Hepatic stellate cell (primary cell): ENCODE measurements around the gene GLTPD2.
"Not testable (repeated sequence)": the region's sequence is repeated elsewhere in the genome, so short reads cannot be mapped to it uniquely, and the experiment has no call there.

ENCODE experiments used
- DNase-seq: peaks from one replicate; pipeline ENCODE4 v3.0.0; 2011; ENCODE audit warnings: low spot score

GLTPD2 gene

DNA sequence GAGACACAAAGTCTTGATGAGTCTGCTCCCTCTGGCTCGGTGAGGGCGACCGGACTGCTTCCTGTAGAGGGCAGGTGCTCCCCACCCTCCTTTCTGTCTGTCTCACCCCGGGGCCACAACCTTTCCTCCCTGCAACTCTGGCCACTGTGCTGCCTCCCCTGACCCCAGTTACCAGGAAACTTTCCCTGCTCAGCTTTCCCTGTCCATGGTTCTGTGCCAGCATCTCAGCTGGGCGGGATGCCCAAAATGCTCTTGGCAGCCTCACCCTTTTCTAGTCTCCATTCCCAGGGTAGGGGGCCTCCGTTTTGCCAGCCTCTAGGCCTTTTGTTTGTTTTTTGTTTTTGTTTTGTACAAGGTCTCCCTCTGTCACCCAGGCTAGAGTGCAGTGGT, 19.6 kb downstream of the GLTPD2 start:
- no peak for DNase-seq

DNA sequence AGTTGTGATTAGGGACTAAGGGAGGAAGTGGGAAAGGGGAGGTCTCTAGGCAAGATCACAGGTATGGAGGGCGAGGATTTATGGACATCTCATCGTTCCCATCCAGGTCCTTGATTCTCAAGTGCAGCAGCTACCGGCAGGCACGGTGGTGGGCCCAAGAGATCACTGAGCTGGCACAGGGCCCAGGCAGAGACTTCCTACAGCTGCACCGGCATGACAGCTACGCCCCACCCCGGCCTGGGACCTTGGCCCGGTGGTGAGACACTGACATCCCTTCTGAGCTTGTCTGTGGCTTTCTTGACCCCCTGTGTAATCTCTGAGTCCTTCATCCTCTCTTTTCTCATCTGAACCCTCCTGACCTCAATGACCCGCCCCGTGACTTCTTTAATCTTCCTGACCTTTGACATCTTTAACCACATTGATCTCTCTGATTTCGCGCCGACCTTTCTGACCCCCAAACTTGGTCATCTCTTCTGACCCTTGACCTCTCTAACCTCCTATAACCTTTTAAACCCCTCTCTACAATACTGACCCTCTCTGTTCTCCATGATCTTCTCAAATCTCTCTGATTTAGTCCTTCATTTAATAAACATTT, 22.0 kb downstream of the GLTPD2 start:
- no peak for DNase-seq

GRCh38 chr17:4811471-4811870, 22.7 kb downstream of the GLTPD2 start:
- no peak for DNase-seq

- DNase-seq = no peak
Observed at GRCh38 chr17:4812690-4813089, 23.9 kb downstream of the GLTPD2 start.

GRCh38 chr17:4815043-4815675, 26.4 kb downstream of the GLTPD2 start:
- no peak for DNase-seq

- DNase-seq = no peak
Observed at GRCh38 chr17:4816826-4817225, 28.1 kb downstream of the GLTPD2 start.

DNA sequence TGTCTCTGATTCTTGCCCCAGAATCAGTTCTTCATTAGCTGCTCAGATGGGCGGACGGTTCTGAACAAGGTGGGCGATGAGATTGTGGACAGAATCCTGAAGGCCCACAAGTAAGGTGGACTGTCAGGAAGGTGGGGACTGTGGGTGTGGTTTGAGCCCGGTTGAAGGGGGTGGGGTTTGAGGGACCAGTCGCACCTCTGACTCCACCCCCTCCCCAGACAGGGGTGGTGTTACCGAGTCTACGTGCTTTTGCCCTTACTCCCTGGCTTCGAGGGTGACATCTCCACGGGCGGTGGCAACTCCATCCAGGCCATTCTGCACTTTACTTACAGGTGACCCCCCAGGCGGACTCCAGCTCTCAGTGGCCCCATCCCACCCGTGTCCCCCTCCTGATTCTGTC, 29.5 kb downstream of the GLTPD2 start:
- DNase-seq = no peak

GRCh38 chr17:4822835-4823234, 34.1 kb downstream of the GLTPD2 start:
- no peak for DNase-seq

DNA sequence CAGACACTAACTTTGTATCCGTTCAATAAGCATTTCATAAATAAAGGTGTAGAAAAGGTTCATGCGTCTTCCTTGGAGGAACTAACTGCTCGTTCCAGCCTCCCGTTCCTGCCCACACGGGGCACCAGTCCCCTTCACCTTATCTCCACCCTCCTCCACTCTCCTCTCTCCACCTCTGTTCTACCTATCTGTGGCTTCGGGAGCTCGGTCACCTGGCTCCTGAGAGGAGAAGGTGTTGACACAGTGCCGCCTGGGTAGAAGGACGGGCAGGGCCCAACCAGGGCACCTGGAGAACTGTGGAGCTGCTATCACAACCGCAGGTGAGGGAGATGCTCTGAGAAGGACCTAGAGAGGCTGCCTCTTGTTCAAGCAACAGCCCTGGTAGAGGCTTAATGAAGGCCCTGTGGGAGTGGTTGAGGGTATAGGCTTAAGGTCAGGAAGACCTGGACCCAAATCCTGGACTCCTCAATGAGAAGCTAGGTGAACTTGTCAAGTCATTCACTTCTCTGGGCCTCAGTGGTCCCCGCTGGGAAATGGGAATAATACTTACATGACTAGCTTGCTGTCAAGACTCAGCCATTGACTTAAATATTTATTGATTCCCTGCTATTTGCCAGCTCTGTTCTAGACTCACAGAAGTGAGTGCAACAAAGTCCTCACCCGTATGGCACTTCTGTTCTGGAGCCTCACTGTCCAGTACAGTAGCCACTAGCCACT, 34.8 kb downstream of the GLTPD2 start:
- no peak for DNase-seq

- DNase-seq = no peak
Observed at GRCh38 chr17:4827399-4827798, 38.6 kb downstream of the GLTPD2 start.

- not testable (repeated sequence) for DNase-seq
Observed at GRCh38 chr17:4832829-4833177, 44.0 kb downstream of the GLTPD2 start.

DNA sequence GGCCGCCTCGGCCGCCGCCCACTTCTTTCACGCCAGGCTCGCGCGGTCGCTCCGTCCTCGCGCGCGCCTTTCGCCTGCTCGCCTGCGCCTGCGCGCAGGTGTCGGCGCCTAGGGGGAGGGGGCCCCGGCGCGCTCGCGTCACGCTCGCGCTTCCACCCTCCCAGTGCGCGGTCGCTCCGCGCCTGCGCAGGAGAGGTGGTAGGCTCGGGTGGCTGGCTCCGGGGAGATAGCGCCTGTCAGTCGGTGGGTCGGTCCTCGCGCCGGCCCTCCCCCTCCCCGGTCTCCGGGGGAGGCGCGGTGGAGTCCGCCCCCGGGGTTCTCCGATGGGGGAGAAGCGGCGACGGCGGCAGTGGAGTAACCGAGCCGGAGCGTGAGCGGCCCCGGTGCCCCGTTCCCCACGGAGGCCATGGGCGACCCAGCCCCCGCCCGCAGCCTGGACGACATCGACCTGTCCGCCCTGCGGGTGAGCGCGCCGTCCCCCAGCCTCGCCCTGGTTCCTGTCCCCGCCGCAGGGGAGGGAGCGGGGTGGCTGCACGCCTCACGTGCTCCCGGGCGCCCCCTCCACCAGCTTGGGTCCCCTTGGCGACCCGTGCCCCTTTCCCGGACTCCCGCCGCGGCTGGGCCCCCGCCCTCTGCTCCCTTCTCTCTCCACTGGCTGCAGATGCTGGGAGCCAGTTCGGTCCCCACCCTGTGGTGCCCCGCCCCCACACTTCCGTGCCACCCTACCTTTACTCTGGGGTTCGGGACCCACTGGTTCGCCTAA, 44.6 kb downstream of the GLTPD2 start, which contains the start of gene MINK1:
Gene MINK1 (plus strand): TSS at position 163 of the 763 bp plus-strand sequence. CDS start 244 bp downstream, at position 407.
- peak; percentile 99 for DNase-seq

DNA sequence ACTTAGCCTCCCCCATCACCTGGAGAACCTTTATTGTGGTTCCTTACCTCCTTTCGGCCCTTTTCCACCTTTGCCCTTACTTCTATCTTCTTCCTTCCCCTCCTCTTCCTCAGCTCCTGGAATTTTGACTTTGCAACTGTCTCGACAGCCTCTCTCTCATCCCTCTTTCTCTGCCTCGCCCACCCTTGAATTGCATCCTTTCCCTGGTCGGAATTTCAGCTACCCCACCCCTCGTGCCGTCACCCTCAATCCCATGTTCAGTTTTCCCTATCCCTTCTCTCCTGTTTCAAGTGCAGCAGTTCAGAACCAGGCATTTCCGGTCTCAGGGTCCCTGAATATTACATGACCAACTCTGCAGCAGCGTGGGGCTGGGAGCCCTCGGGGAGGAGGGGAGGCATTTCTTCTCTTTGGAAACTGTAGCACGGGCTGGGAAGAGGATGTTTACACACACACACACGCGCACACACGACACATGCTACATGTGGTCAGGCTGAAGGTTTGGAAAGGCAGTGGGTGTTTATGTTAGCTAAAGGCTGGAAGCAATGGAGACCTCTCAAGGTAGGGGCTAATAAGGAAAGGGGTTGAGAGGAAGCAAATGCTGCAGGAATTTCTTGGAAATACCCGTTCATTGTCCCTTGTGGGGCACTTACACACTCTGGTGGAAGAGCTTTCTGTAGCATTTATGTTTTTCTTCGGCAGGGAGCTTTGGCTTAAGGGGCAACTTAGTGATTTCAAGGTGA, 45.3 kb downstream of the GLTPD2 start:
- peak; percentile 44 for DNase-seq

- DNase-seq = no peak
Observed at GRCh38 chr17:4834681-4835020, 45.9 kb downstream of the GLTPD2 start.

GRCh38 chr17:4836221-4836620, 47.5 kb downstream of the GLTPD2 start:
- no peak for DNase-seq

- DNase-seq = no peak
Observed at GRCh38 chr17:4837471-4838308, 48.9 kb downstream of the GLTPD2 start.

- DNase-seq = no peak
Observed at GRCh38 chr17:4838309-4838785, 49.6 kb downstream of the GLTPD2 start.

DNA sequence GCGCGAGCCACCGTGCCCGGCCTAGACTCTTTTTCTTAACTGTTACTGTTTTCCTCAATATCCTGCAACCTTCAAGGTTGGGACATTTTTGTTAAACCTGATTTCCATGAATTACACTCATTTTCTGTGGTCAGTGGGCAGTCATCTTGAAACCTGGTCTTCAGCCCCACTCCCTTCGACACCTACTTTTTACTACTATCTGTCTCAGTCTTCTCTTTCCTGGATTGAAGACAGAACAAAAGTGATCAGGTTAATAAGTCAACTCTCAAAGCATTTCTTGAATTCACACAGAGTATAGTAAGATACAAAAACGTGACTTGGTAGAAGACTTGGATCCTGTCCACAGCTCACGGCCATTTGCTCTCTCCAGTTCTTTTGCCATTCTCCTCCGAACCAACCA, 50.5 kb downstream of the GLTPD2 start:
- DNase-seq = no peak
